ENCODE measurements around the gene FKBP15. TPM values are rescaled to one million over a fixed set of nuclear protein-coding genes. Genes with fewer than 3 reads are reported as not detected.
A peak's percentile ranks its signal among the peaks of the same experiment; 100 is the strongest.

Gene FKBP15
- polyA plus RNA-seq, 1 of the 3 experiments (the other 2 are of a cell fraction), result 13.9 TPM

- WGBS (ENCODE audit: low lambda C conversion rate), result 95% methylated on average over 3 of the region's 3 CpGs
- POLR2A ChIA-PET, result no interaction called here
- no peak for DNase-seq
- Histone ChIP-seq H3F3A (replicated peaks; ENCODE audit: insufficient read depth) (no peaks in the 10 kb centered on the region), H3K36me3 (replicated peaks in 1 of 2; ENCODE audit: control insufficient read depth in 1 of 2, insufficient read depth in 2 of 2, low read length in 1 of 2) (no peaks in the 10 kb centered on the region), H3K9ac (no peak overlapping the region), H3K27ac (ENCODE audit: low read depth in 2 of 2, low read length in 1 of 2) (no peak overlapping the region), H3K9me2 (no peaks in the 10 kb centered on the region), H3K9me3 (no peaks in the 10 kb centered on the region), H3K4me1 (ENCODE audit: control insufficient read depth in 1 of 2, insufficient read depth in 2 of 2, low read depth in 1 of 2, low read length in 1 of 2) (peaks cover 0 to 4% of the 10 kb centered on the region in 2 experiments; a peak in 1 of 4 replicates), H3K4me3 (ENCODE audit: low read depth in 2 of 2, low read length in 1 of 2) (no peak overlapping the region), H3K79me2 (ENCODE audit: insufficient read depth) (no peaks in the 10 kb centered on the region), H2AFZ (ENCODE audit: low read depth) (no peak overlapping the region), H3K4me2 (no peak overlapping the region), H3K27me3 (ENCODE audit: insufficient read depth) (no peaks in the 10 kb centered on the region), H4K20me1 (ENCODE audit: insufficient read depth) (no peaks in the 10 kb centered on the region)
- peak; percentile 12; the same call in 1 of the 2 replicates for TF ChIP-seq PBX3 (IDR thresholded peaks at IDR 0.05)
- TF ChIP-seq, protein P1, sequence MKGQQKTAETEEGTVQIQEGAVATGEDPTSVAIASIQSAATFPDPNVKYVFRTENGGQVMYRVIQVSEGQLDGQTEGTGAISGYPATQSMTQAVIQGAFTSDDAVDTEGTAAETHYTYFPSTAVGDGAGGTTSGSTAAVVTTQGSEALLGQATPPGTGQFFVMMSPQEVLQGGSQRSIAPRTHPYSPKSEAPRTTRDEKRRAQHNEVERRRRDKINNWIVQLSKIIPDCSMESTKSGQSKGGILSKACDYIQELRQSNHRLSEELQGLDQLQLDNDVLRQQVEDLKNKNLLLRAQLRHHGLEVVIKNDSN (IDR thresholded peaks at IDR 0.05; ENCODE audit: borderline replicate concordance, low read depth), result no peak
- CTCF ChIA-PET, result interaction anchor here (1.5 kb wide), 1 partner anchor 308 kb away, joined by 4 read pairs; no protein-coding TSS in a partner anchor
Observed at GRCh38 chr9:113152699-113153098, 68.4 kb downstream of the FKBP15 start.

- Histone ChIP-seq H3K4me3 (ENCODE audit: low read depth in 2 of 2, low read length in 1 of 2) (peak overlapping the region; percentile 76 to 84), H3K4me2 (peak overlapping the region; percentile 86), H3K9ac (no peak overlapping the region), H3K9me2 (no peaks in the 10 kb centered on the region), H3K4me1 (ENCODE audit: control insufficient read depth in 1 of 2, insufficient read depth in 2 of 2, low read depth in 1 of 2, low read length in 1 of 2) (peaks cover 0 to 9% of the 10 kb centered on the region in 2 experiments; a peak in 1 of 4 replicates), H3K36me3 (replicated peaks in 1 of 2; ENCODE audit: control insufficient read depth in 1 of 2, insufficient read depth in 2 of 2, low read length in 1 of 2) (no peaks in the 10 kb centered on the region), H3K27me3 (ENCODE audit: insufficient read depth) (no peaks in the 10 kb centered on the region), H3K79me2 (ENCODE audit: insufficient read depth) (no peaks in the 10 kb centered on the region), H3K9me3 (no peaks in the 10 kb centered on the region), H3K27ac (ENCODE audit: low read depth in 2 of 2, low read length in 1 of 2) (no peak overlapping the region), H2AFZ (ENCODE audit: low read depth) (peak overlapping the region; percentile 91; the same call in 1 of the 2 replicates), H3F3A (replicated peaks; ENCODE audit: insufficient read depth) (no peaks in the 10 kb centered on the region), H4K20me1 (ENCODE audit: insufficient read depth) (no peaks in the 10 kb centered on the region)
- WGBS (ENCODE audit: low lambda C conversion rate), result 93% methylated on average over 11 of the region's 11 CpGs
- POLR2A ChIA-PET, result interaction anchor here (0.6 to 0.7 kb wide), 2 partner anchors 114 to 179 kb away, joined by 3 read pairs; no protein-coding TSS in a partner anchor
- CTCF ChIA-PET, result interaction anchor here (1.0 to 3.3 kb wide), 4 partner anchors 9 to 307 kb away, joined by 3 to 16 read pairs (median 4); no protein-coding TSS in a partner anchor
- TF ChIP-seq, protein P2, sequence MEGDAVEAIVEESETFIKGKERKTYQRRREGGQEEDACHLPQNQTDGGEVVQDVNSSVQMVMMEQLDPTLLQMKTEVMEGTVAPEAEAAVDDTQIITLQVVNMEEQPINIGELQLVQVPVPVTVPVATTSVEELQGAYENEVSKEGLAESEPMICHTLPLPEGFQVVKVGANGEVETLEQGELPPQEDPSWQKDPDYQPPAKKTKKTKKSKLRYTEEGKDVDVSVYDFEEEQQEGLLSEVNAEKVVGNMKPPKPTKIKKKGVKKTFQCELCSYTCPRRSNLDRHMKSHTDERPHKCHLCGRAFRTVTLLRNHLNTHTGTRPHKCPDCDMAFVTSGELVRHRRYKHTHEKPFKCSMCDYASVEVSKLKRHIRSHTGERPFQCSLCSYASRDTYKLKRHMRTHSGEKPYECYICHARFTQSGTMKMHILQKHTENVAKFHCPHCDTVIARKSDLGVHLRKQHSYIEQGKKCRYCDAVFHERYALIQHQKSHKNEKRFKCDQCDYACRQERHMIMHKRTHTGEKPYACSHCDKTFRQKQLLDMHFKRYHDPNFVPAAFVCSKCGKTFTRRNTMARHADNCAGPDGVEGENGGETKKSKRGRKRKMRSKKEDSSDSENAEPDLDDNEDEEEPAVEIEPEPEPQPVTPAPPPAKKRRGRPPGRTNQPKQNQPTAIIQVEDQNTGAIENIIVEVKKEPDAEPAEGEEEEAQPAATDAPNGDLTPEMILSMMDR (IDR thresholded peaks at IDR 0.05), result no peak
- DNase-seq, result no peak
Observed at GRCh38 chr9:113151696-113152630, 69.1 kb downstream of the FKBP15 start.

Measured in SK-N-SH (cell line).